Gastrocnemius medialis (tissue), 4 donors: ENCODE data around the gene RUNX3. TPM values are rescaled to one million over a fixed set of nuclear protein-coding genes. Genes with fewer than 3 reads are reported as not detected.

Experiments
- ATAC-seq, 2 donors: fragments of 150-250 bp; one replicate each; pipeline ENCODE4 v1.9.1; 2016
- DNase-seq, 2 donors: peaks; one replicate each; pipeline ENCODE4 v3.0.0-alpha.2; 2019
- H3K27ac ChIP-seq, 4 donors: fragments of 200-600 bp; sonication (generic); 1 replicate in 1 of 4; 2 replicates in 3 of 4; pipeline ENCODE4 v1.5.1; 2016 to 2018; ENCODE audit warnings: mild to moderate bottlenecking in 2 of 4, moderate library complexity in 1 of 4
- H3K27me3 ChIP-seq, 3 donors: fragments of 200-600 bp; sonication (generic) in 2 of 3; 1 replicate in 1 of 3; 2 replicates in 2 of 3; pipeline versions ENCODE4 v1.5.1 to v1.6.0; 2016 to 2019; ENCODE audit warnings: mild to moderate bottlenecking in 1 of 3, moderate library complexity in 1 of 3
- H3K36me3 ChIP-seq, 2 donors: fragments of 200-600 bp; sonication (generic) in 1 of 2; one replicate each; pipeline ENCODE4 v1.5.1; 2017 to 2018
- H3K4me1 ChIP-seq, 2 donors: fragments of 200-600 bp; sonication (generic) in 1 of 2; one replicate each; pipeline ENCODE4 v1.5.1; 2016 to 2017; ENCODE audit warnings: mild to moderate bottlenecking in 2 of 2
- H3K4me3 ChIP-seq, 4 donors: fragments of 200-600 bp; sonication (generic) in 3 of 4; 1 replicate in 1 of 4; 2 replicates in 3 of 4; pipeline ENCODE4 v1.5.1; 2016 to 2019; ENCODE audit warnings: mild to moderate bottlenecking in 2 of 4
- H3K9me3 ChIP-seq, 3 donors: fragments of 200-600 bp; sonication (generic) in 2 of 3; 1 replicate in 1 of 3; 2 replicates in 2 of 3; pipeline ENCODE4 v1.5.1; 2016 to 2019
- CTCF ChIP-seq, 5 experiments: fragments of 450-650 bp in 3 of 5; fragments of 200-600 bp in 2 of 5; sonication (generic) in 2 of 5; IDR thresholded peaks in 4 of 5; conservative IDR thresholded peaks in 1 of 5; 1 replicate in 4 of 5; 2 replicates in 1 of 5; pipeline ENCODE4 v1.5.1; 2016 to 2019; ENCODE audit warnings: antibody characterized with exemption in 5 of 5, mild to moderate bottlenecking in 3 of 5, moderate library complexity in 3 of 5
- POLR2A ChIP-seq, 2 donors: fragments of 450-650 bp; IDR thresholded peaks; one replicate each; pipeline ENCODE4 v1.6.1; 2017; ENCODE audit warnings: antibody characterized with exemption in 2 of 2, mild to moderate bottlenecking in 2 of 2, moderate library complexity in 2 of 2
- in situ Hi-C, 4 donors: fragments of 200-750 bp; cut with MboI; loops; one replicate each; pipeline versions ENCODE4 v1.15.0 to v1.8.0; 2017; ENCODE audit warnings: low sequenced_read_pairs in 4 of 4
- intact Hi-C: fragments of 100-400 bp; cut with DNase I; formaldehyde crosslinking; loops from one replicate; pipeline ENCODE4 v1.15.1; 2023; ENCODE audit warnings: low total_unique reads
- total RNA-seq, 4 donors: library from RNA; depleted of rRNA; stranded (reverse); fragments of >200 nt; gene quantifications; one replicate each; pipeline versions ENCODE4 v1.1.0 to v1.2.3, GENCODE V29; 2016

The RUNX3 gene
- total RNA-seq, 4 donors from 2014 or later: 0.13 to 1.9 (median 0.74) TPM

- H3K4me1 ChIP-seq: no peaks in the 10 kb centered on the region
- no peaks in the 10 kb centered on the region for H3K36me3 ChIP-seq
- no peak overlapping the region for H3K27ac ChIP-seq
- intact Hi-C loops: no loop called here
- peaks cover 0 to 10% (median 0%) of the 10 kb centered on the region in 3 donors for H3K27me3 ChIP-seq
- TF ChIP-seq POLR2A (IDR thresholded peaks at IDR 0.05) (no peak), CTCF (IDR thresholded peaks at IDR 0.05 in 4 of 5, conservative IDR thresholded peaks at IDR 0.05 in 1 of 5) (no peak)
- DNase-seq: no peak
- H3K4me3 ChIP-seq: no peak overlapping the region
- H3K9me3 ChIP-seq: no peaks in the 10 kb centered on the region
- in situ Hi-C loops: no loop called here
- no peak for ATAC-seq
These were observed 51.0 kb downstream of the RUNX3 start for GRCh38 chr1:24878775-24879742.

DNA sequence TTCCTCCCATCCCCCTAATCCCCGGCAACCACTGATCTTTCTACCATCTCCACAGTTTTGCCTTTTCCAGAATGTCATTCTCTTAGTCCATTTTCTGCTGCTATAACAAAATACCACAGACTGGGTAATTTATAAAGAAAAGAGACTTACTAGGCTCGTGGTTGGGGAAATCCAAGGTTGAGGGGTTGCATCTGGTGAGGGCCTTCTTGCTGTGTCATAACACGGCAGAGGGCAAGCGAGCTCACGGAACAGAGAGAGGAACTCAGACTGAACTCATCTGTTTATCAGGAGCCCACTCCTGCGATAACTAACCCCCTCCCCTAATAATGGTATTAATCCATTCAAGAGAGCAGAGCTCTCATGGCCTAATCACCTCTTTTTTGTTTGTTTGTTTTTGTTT is 52.0 kb downstream of the RUNX3 start:
- in situ Hi-C loops: no loop called here
- Histone ChIP-seq H3K9me3 (no peaks in the 10 kb centered on the region), H3K27me3 (peaks cover 0 to 7% (median 0%) of the 10 kb centered on the region in 3 donors), H3K4me1 (no peaks in the 10 kb centered on the region), H3K4me3 (no peak overlapping the region), H3K36me3 (no peaks in the 10 kb centered on the region), H3K27ac (no peak overlapping the region)
- intact Hi-C loops: no loop called here
- no peak for ATAC-seq
- TF ChIP-seq CTCF (IDR thresholded peaks at IDR 0.05 in 4 of 5, conservative IDR thresholded peaks at IDR 0.05 in 1 of 5): no peak
- no peak for TF ChIP-seq POLR2A (IDR thresholded peaks at IDR 0.05)
- DNase-seq: no peak

DNA sequence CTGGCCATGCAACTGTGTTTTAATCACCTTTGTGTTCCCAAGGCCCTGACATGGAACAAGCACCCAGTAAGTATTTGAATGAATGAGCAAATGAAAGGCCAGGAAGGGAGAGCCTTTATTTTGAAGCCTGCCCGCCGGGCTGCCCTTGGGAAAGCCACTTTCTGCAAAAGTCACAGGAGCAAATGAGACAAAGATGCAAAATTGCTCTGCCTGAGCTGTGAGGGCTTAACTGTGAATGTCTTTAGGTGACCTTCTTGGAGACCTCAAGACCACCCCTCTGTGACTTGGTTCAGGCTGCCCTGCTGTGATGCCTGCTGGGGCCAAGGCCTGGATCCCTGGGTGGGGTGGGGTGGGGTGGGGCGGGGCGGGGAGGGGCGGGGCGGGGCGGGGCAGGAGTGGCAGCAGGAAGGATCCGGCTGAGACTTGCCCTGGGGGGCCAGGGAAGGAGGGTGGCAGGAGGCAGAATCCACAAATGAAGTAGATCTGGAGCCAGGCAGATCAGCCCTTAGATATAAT is 54.0 kb downstream of the RUNX3 start:
- no peaks in the 10 kb centered on the region for H3K9me3 ChIP-seq
- H3K27ac ChIP-seq: no peak overlapping the region
- H3K27me3 ChIP-seq: peaks cover 0 to 7% (median 0%) of the 10 kb centered on the region in 3 donors
- H3K4me1 ChIP-seq: no peaks in the 10 kb centered on the region
- no peak for ATAC-seq
- in situ Hi-C loops (no loop called here), intact Hi-C loops (no loop called here)
- H3K36me3 ChIP-seq: no peaks in the 10 kb centered on the region
- no peak for DNase-seq
- H3K4me3 ChIP-seq: no peak overlapping the region
- TF ChIP-seq POLR2A (IDR thresholded peaks at IDR 0.05) (no peak), CTCF (IDR thresholded peaks at IDR 0.05 in 4 of 5, conservative IDR thresholded peaks at IDR 0.05 in 1 of 5) (no peak)

DNA sequence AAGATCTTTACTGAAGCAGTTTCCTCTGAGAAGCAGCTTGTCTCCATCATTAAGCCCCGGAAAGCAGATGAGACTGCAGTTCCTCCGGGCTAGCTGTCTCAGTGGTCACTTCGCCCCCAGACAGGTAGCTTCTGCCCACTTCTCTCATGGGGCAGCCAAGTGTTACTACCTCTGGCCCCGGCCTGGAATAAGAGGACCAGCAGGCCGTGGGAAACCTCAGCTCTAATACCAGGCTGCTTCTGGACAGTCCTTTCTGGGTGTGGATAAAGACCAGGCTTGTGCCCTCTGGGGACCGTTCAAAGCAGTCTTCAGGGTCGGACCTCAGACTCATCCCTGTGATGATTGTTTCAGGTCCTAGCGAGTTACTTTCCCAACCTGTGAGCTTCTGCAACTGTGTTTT is 54.8 kb downstream of the RUNX3 start:
- intact Hi-C loops (no loop called here), in situ Hi-C loops (no loop called here)
- Histone ChIP-seq H3K27me3 (peaks cover 0 to 9% (median 0%) of the 10 kb centered on the region in 3 donors), H3K27ac (no peak overlapping the region), H3K9me3 (no peaks in the 10 kb centered on the region), H3K4me3 (no peak overlapping the region), H3K36me3 (no peaks in the 10 kb centered on the region), H3K4me1 (no peaks in the 10 kb centered on the region)
- ATAC-seq (no peak), DNase-seq (no peak)
- TF ChIP-seq POLR2A (IDR thresholded peaks at IDR 0.05): no peak
- no peak for TF ChIP-seq CTCF (IDR thresholded peaks at IDR 0.05 in 4 of 5, conservative IDR thresholded peaks at IDR 0.05 in 1 of 5)
